Measurements from ENCODE around the gene COMMD1. TPM values are rescaled to one million over a fixed set of nuclear protein-coding genes. Genes with fewer than 3 reads are reported as not detected.
"Not testable (repeated sequence)": the region's sequence is repeated elsewhere in the genome, so short reads cannot be mapped to it uniquely, and the experiment has no call there.

The COMMD1 gene
- total RNA-seq, 2 experiments from 2014 or later, result 29.3 to 36.1 TPM

DNA sequence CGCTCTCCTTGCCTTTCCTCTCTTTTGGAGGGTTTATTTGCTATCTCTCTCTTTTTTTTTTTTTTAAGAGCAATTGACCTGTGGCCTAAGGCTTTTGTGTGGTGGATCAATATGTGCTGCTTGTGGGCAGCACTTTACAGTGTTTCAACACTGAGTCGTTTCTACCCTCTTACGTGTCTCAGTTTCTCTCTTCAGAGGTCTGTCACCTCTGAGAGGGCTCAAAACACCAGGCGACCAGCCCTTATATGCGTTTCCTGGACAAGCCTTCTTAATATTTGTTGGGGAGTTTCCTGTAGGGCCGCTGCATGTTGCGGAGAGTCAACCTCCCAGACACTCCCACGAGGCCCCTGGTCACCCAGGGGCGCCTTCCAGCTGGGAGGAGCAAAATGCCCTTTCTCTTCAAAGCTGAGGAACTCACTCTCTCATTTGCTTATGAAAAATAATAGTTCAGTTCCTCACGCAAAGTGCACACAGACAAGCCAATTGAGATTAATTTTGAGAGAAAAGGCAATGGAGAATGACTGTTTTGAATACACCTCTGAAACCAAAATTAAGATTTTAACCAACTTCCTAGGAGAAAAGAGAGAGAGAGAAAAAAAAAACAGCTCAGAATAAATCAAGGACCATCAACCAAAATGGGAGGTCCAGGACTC lies 194.2 kb downstream of the COMMD1 start:
- intact Hi-C loops (cut with DNase I, micrococcal nuclease), result no loop called here
- H3K27me3 Mint-ChIP-seq, result no peaks in the 10 kb centered on the region
- H3K4me3 Mint-ChIP-seq, result no peak overlapping the region
- no peaks in the 10 kb centered on the region for H3K36me3 Mint-ChIP-seq (ENCODE audit: low read depth)
- ATAC-seq (no peak), DNase-seq (no peak)
- peaks cover 2% of the 10 kb centered on the region for H3K4me1 Mint-ChIP-seq
- CTCF ChIA-PET, result no interaction called here
- H3K27ac Mint-ChIP-seq, result no peak overlapping the region
- no peaks in the 10 kb centered on the region for H3K9me3 Mint-ChIP-seq (ENCODE audit: low read depth)
- POLR2A ChIA-PET, result no interaction called here

DNA sequence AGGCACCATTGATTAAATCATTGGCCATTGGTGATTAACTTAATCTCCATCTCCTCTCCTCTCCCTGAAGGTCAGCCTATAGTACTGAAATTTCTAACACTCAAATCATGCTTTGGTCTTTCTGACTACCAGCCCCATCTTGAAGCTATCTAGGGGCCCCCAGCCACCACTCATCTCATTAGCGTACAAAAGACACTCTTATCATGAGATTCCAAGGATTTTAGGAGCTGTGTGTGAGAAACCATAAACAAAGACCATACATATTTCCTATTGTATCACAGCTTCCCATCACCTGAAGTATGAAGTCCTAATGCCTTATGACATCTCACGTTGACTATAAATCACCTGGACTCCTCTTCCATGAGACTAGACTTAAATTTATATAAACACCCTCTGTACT lies 196.4 kb downstream of the COMMD1 start:
- ChIA-PET POLR2A (no interaction called here), CTCF (interaction anchor here (1.1 to 1.4 kb wide), 2 partner anchors 41 to 109 kb away, joined by 3 to 4 read pairs; no protein-coding TSS in a partner anchor)
- DNase-seq (no peak), ATAC-seq (no peak)
- H3K27me3 Mint-ChIP-seq, result no peaks in the 10 kb centered on the region
- H3K9me3 Mint-ChIP-seq (ENCODE audit: low read depth), result no peaks in the 10 kb centered on the region
- H3K36me3 Mint-ChIP-seq (ENCODE audit: low read depth), result no peaks in the 10 kb centered on the region
- no peak overlapping the region for H3K4me3 Mint-ChIP-seq
- H3K27ac Mint-ChIP-seq, result no peak overlapping the region
- H3K4me1 Mint-ChIP-seq, result peaks cover 2% of the 10 kb centered on the region
- intact Hi-C loops (cut with DNase I, micrococcal nuclease), result no loop called here

DNA sequence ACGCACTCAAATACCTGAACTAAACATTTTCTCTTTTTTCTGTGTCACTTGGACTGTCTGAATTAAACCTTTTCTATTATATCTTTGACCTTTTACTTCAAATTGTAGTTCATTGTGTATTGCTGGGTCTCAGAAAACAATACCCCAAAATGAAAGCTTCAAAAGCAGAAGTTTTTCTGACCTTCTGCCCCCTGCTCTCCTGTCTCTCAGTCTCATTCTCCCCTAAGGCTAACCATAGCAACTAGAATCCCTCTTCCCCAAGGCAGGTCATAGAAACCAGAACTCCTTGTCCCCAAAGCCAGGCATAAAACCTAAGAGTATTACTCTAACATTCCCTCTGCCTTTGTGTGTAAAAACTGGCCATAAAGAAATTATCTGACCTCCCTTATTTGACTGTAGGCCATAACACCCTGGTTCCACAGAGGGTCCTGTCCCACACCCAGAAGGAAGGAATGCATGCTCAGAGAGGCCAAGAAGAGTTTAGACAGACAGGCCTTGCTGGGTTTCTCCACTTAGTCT lies 197.0 kb downstream of the COMMD1 start:
- Mint-ChIP-seq H3K36me3 (ENCODE audit: low read depth) (no peaks in the 10 kb centered on the region), H3K4me3 (no peak overlapping the region), H3K27ac (no peak overlapping the region), H3K4me1 (peaks cover 2% of the 10 kb centered on the region), H3K27me3 (no peaks in the 10 kb centered on the region), H3K9me3 (ENCODE audit: low read depth) (no peaks in the 10 kb centered on the region)
- DNase-seq, result no peak
- intact Hi-C loops (cut with DNase I, micrococcal nuclease), result no loop called here
- ATAC-seq, result no peak
- ChIA-PET POLR2A (no interaction called here), CTCF (no interaction called here)

DNA sequence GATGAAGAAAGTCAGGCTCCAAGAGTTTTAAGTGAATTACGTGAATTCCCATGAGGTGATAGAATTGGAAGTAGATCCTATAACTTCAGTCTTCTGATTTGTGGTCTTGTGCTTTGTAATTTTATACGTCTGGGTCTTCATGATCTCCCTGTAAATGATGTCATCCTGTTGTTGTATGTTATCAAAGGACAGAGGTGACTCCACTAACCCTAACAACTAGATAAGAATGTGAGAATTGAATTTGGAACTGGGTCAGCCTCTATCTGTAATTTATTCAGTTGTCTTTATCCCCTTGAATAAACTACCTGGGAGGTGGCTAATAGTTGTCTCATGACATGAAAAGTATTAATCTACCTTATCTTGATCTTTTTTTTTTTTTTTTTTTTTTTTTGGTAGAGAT lies 204.1 kb downstream of the COMMD1 start:
- Mint-ChIP-seq H3K4me1 (no peaks in the 10 kb centered on the region), H3K36me3 (ENCODE audit: low read depth) (no peaks in the 10 kb centered on the region), H3K4me3 (no peak overlapping the region), H3K27ac (no peak overlapping the region), H3K9me3 (ENCODE audit: low read depth) (no peaks in the 10 kb centered on the region), H3K27me3 (no peaks in the 10 kb centered on the region)
- no peak for DNase-seq
- ChIA-PET CTCF (interaction anchor here (0.9 kb wide), 1 partner anchor 204 kb away, joined by 3 read pairs; no protein-coding TSS in a partner anchor), POLR2A (interaction anchor here (0.7 kb wide), 1 partner anchor 86 kb away, joined by 3 read pairs; the partner anchor contains the start of gene B3GNT2)
- intact Hi-C loops (cut with DNase I, micrococcal nuclease), result no loop called here
- no peak for ATAC-seq

DNA sequence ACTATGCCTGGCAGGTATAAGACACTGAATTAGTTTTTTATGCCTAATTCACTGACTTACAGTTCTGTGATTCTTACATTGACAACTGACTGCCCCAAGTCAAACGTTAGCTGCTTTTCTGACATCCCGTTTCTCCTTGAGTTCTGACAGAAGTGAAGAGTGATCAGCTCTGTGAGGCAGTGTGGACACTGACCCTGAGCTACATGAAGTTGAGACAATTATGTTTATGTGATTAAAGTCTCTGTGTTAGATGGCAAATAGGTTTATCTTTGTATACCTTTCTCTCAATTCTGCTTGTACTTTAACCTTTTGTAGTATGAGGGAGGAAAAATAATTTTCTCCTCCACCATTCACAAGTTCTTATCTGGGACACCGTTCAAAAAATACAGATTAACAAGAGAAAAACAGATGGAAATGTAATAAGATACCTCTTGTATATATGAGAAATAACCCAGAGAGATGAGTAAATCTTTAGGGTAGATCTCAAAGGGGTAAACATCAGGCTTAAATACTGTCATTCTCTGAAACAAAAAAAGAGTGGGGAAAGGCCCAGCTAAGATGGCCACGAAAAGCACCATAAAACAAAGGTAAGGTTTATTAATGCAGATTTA lies 205.0 kb downstream of the COMMD1 start:
- intact Hi-C loops (cut with DNase I, micrococcal nuclease), result no loop called here

DNA sequence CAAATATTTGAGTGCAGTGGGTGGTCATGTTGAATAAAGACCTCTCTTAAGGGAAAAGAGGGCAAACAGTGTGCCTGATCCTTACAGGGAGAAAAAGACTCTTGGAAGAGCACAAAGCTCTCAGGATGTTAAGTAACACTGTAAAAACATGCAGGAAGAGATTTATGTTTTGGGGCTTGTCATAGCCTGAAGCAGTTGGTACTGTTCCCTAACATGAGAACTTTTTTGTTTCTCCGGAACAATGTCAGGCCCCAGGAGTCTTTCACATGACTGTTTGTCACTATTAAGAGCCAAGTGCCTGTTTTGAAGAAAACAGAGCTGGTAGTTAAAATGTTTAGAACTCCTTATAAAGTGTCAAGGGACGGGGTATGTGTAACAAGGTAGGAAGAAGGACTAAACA lies 206.7 kb downstream of the COMMD1 start:
- POLR2A ChIA-PET, result no interaction called here
- Mint-ChIP-seq H3K4me1 (no peaks in the 10 kb centered on the region), H3K4me3 (no peak overlapping the region), H3K9me3 (ENCODE audit: low read depth) (no peaks in the 10 kb centered on the region), H3K27me3 (no peaks in the 10 kb centered on the region), H3K27ac (no peak overlapping the region), H3K36me3 (ENCODE audit: low read depth) (no peaks in the 10 kb centered on the region)
- DNase-seq (no peak), ATAC-seq (no peak)
- intact Hi-C loops (cut with DNase I, micrococcal nuclease), result no loop called here
- CTCF ChIA-PET, result interaction anchor here (0.6 kb wide), 1 partner anchor 18 kb away, joined by 3 read pairs; no protein-coding TSS in a partner anchor

More for the DNA sequence above, 205.0 kb downstream of the COMMD1 start:
- no peaks in the 10 kb centered on the region for H3K36me3 Mint-ChIP-seq (ENCODE audit: low read depth)
- no peak for ATAC-seq
- no peak overlapping the region for H3K4me3 Mint-ChIP-seq
- H3K27me3 Mint-ChIP-seq, result no peaks in the 10 kb centered on the region
- ChIA-PET POLR2A (no interaction called here), CTCF (no interaction called here)
- H3K27ac Mint-ChIP-seq, result no peak overlapping the region
- no peaks in the 10 kb centered on the region for H3K4me1 Mint-ChIP-seq
- no peak for DNase-seq
- no peaks in the 10 kb centered on the region for H3K9me3 Mint-ChIP-seq (ENCODE audit: low read depth)

DNA sequence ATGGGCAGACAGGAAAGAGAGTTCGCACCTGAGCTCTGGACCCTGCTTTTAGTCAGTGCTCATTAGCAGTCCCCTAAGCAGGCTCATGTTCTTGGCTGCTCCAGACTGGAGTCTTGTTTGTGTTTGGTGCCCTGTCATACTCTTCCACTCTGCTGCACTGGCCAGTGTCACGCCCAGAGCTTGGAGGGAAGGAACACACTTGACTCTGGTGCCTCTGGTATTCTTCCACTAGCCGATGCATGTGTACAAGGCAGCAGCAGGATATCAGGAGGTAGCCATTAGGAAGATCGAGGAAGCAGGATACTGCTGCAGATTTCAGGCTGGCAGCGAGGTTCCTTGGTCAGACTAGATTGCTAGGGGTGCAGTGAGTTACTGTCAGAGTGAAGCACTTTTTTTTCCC lies 209.1 kb downstream of the COMMD1 start:
- CTCF ChIA-PET, result interaction anchor here (0.6 kb wide), 1 partner anchor 44 kb away, joined by 3 read pairs; no protein-coding TSS in a partner anchor

DNA sequence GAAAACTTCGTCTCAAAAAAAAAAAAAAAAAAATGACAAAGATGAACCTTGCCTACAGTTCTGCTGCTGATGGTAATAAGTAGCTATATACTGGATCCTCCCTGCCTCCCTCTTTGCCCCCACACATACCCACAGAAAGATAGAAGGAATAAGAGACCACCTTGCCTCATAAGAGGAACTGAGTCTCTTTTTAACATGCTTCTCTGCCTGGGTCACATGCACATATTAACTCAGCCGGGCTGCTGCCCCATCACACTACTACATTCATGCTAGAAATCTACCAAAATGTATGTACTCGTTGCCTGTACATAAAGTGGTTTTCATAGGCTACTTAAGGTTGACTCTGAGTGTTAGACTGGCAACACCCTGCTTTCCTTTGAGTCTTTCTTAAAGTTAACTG lies 211.5 kb downstream of the COMMD1 start:
- POLR2A ChIA-PET, result interaction anchor here (0.6 kb wide), 1 partner anchor 1614 kb away, joined by 4 read pairs; no protein-coding TSS in a partner anchor
- CTCF ChIA-PET, result no interaction called here
- Mint-ChIP-seq H3K36me3 (ENCODE audit: low read depth) (no peaks in the 10 kb centered on the region), H3K9me3 (ENCODE audit: low read depth) (no peaks in the 10 kb centered on the region), H3K4me1 (no peaks in the 10 kb centered on the region), H3K27me3 (no peaks in the 10 kb centered on the region), H3K4me3 (no peak overlapping the region), H3K27ac (no peak overlapping the region)
- intact Hi-C loops (cut with DNase I, micrococcal nuclease), result no loop called here
- DNase-seq (no peak), ATAC-seq (no peak)

More for the DNA sequence above, 209.1 kb downstream of the COMMD1 start:
- DNase-seq (no peak), ATAC-seq (no peak)
- intact Hi-C loops (cut with DNase I, micrococcal nuclease), result no loop called here
- H3K27ac Mint-ChIP-seq, result no peak overlapping the region
- H3K27me3 Mint-ChIP-seq, result no peaks in the 10 kb centered on the region
- no peaks in the 10 kb centered on the region for H3K4me1 Mint-ChIP-seq
- no peaks in the 10 kb centered on the region for H3K9me3 Mint-ChIP-seq (ENCODE audit: low read depth)
- no peak overlapping the region for H3K4me3 Mint-ChIP-seq
- POLR2A ChIA-PET, result no interaction called here
- H3K36me3 Mint-ChIP-seq (ENCODE audit: low read depth), result no peaks in the 10 kb centered on the region

DNA sequence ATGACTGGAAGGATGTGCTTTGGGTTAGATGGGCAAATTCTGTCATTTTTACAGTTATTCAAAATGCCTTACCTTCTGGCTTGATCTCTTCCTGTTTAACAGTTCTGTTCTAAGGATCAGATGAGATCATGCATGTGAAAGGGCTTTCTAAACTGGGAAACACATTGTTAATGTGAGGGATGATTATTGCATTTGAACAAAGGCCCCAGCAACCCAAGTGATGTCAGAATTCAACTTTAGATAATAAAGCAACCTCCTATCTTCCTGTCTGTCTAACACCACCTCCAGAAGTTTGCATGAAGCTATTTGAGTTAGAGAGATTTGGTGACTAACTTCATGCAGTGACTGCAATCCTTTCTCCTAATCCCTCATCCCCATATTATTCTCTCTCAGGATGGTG lies 212.7 kb downstream of the COMMD1 start:
- CTCF ChIA-PET, result no interaction called here
- intact Hi-C loops (cut with DNase I, micrococcal nuclease), result no loop called here
- POLR2A ChIA-PET, result no interaction called here
- H3K4me1 Mint-ChIP-seq, result no peaks in the 10 kb centered on the region
- DNase-seq (no peak), ATAC-seq (no peak)
- H3K9me3 Mint-ChIP-seq (ENCODE audit: low read depth), result no peaks in the 10 kb centered on the region
- H3K4me3 Mint-ChIP-seq, result no peak overlapping the region
- H3K36me3 Mint-ChIP-seq (ENCODE audit: low read depth), result peaks cover 2% of the 10 kb centered on the region
- H3K27ac Mint-ChIP-seq, result no peak overlapping the region
- no peaks in the 10 kb centered on the region for H3K27me3 Mint-ChIP-seq

DNA sequence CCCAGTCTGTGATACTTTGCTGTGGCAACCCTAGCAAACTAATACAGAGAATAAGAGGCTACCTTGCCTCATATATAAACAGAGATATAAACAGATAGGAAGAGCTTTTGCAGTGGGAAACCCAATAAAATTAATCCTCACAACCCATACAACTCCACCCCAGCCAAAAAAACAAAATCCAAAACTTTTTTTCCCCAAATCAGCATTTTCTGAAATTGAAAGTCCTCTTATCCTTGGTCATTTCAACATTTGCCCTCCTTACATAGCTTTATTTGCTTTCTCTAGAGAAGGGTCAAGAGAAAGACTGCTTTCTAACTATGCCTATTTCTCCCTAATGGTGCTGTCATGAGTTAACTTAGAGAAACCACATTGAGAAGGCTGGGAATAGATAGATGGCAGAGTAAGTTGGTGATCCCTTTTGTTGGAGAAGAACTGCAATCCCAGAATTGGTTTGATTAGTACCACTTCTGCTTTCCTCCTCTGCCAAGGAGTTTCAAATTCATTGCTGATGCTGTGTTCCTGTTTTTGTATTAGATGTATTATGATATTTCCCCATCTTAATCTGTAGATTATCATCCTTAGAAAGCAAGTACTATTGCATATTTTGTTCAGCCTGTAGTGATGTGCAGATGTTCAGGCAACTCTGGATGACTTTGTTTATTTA lies 214.0 kb downstream of the COMMD1 start:
- Mint-ChIP-seq H3K36me3 (ENCODE audit: low read depth) (peaks cover 2% of the 10 kb centered on the region), H3K4me1 (no peaks in the 10 kb centered on the region), H3K27me3 (no peaks in the 10 kb centered on the region), H3K27ac (no peak overlapping the region), H3K4me3 (no peak overlapping the region), H3K9me3 (ENCODE audit: low read depth) (no peaks in the 10 kb centered on the region)
- intact Hi-C loops (cut with DNase I, micrococcal nuclease), result no loop called here
- no peak for DNase-seq
- CTCF ChIA-PET, result interaction anchor here (0.5 to 1.6 kb wide), 2 partner anchors 175 to 337 kb away, joined by 3 to 6 read pairs; no protein-coding TSS in a partner anchor
- POLR2A ChIA-PET, result no interaction called here
- ATAC-seq, result no peak

DNA sequence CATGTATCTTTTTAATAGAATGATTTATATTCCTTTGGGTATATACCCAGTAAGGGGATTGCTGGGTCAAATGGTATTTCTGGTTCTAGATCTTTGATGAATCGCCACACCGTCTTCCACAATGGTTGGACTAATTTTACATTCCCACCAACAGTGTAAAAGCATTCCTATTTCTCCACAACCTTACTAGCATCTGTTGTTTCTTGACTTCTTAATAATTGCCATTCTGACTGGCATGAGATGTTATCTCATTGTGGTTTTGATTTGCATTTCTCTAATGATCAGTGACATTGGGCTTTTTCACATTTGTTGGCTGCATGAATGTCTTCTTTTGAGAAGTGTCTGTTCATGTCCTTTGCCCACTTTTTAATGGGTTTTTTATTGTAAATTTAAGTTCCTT lies 220.8 kb downstream of the COMMD1 start:
- H3K36me3 Mint-ChIP-seq (ENCODE audit: low read depth); DNase-seq; CTCF ChIA-PET; intact Hi-C loops (cut with DNase I, micrococcal nuclease); H3K9me3 Mint-ChIP-seq (ENCODE audit: low read depth); H3K27ac Mint-ChIP-seq; H3K4me1 Mint-ChIP-seq; H3K27me3 Mint-ChIP-seq; ATAC-seq; H3K4me3 Mint-ChIP-seq; POLR2A ChIA-PET: not testable (repeated sequence)

Measured in activated CD4-positive, alpha-beta T cell treated with anti-CD3 and anti-CD28 coated beads for 36 hours (primary cell).